Panc1 (cell line): ENCODE results near the gene CACNA2D4. TPM values are rescaled to one million over a fixed set of nuclear protein-coding genes. Genes with fewer than 3 reads are reported as not detected.

Experiments used
- ATAC-seq: fragments of 200-7000 bp; cut with Tn5 transposase; 2 replicates; pipeline ENCODE4 v1.9.1; 2020; ENCODE audit warnings: mild to moderate bottlenecking, moderate library complexity
- BruUV-seq: library from RNA; stranded (reverse); fragments of 400-500 nt; replicated peaks from 2 replicates; lab custom pipeline; 2021; lab: Mats Ljungman, UMichigan
- CTCF ChIA-PET: fragments of 300-600 bp; sonication (Branson Sonifier 250); formaldehyde crosslinking; loops from one replicate; lab custom pipeline; 2022; ENCODE audit warnings: antibody characterized with exemption; lab: Charles Lee
- POLR2A ChIA-PET: fragments of 300-600 bp; sonication (Branson Sonifier 250); formaldehyde crosslinking; loops from one replicate; lab custom pipeline; 2022; ENCODE audit warnings: antibody characterized with exemption; lab: Charles Lee
- DNase-seq: peaks from one replicate; pipeline ENCODE4 v3.0.0-alpha.2; 2010; ENCODE audit warnings: low read depth, low spot score
- H3K27ac ChIP-seq: 2 replicates; pipeline ENCODE4 v1.5.1; 2011; ENCODE audit warnings: mild to moderate bottlenecking, low read length, inconsistent platforms
- H3K27me3 ChIP-seq: fragments of 200-500 bp; sonication (Bioruptor generic); 2 replicates; pipeline ENCODE4 v1.6.0; 2014; ENCODE audit warnings: low read length, inconsistent platforms; ENCODE audit not compliant: control insufficient read depth, insufficient read depth
- H3K36me3 ChIP-seq: fragments of 200-500 bp; sonication (Bioruptor generic); 2 replicates; pipeline ENCODE4 v1.5.1; 2014; ENCODE audit warnings: inconsistent platforms, mild to moderate bottlenecking, low read length, moderate library complexity; ENCODE audit not compliant: control insufficient read depth, insufficient read depth
- H3K4me1 ChIP-seq: 2 replicates; pipeline ENCODE4 v1.5.1; 2011; ENCODE audit warnings: inconsistent platforms, mild to moderate bottlenecking, low read length, moderate library complexity; ENCODE audit not compliant: control insufficient read depth, insufficient read depth
- H3K4me3 ChIP-seq, 2 experiments: 2 replicates each; pipeline ENCODE4 v1.5.1; 2011 to 2012; ENCODE audit warnings: low read depth in 2 of 2, low read length in 2 of 2, mild to moderate bottlenecking in 2 of 2, inconsistent platforms in 1 of 2, moderate library complexity in 1 of 2
- H3K9me3 ChIP-seq: fragments of 200-500 bp; sonication (Bioruptor generic); 2 replicates; pipeline ENCODE4 v1.5.1; 2014; ENCODE audit warnings: low read depth, mild to moderate bottlenecking, inconsistent platforms, low read length, moderate library complexity; ENCODE audit not compliant: control insufficient read depth, insufficient read depth
- POLR2AphosphoS5 ChIP-seq: IDR thresholded peaks from 2 replicates; pipeline ENCODE4 v1.6.1; 2012; ENCODE audit warnings: mild to moderate bottlenecking, low read depth, low read length, moderate library complexity
- SIN3A ChIP-seq: IDR thresholded peaks from 2 replicates; pipeline ENCODE4 v1.6.1; 2012; ENCODE audit warnings: low read depth, mild to moderate bottlenecking, low read length, moderate library complexity, borderline replicate concordance; ENCODE audit not compliant: insufficient read depth
- TCF7L2 ChIP-seq: IDR thresholded peaks from 2 replicates; pipeline ENCODE4 v1.6.1; 2011; ENCODE audit warnings: mild to moderate bottlenecking, low read depth, low read length, inconsistent platforms
- in situ Hi-C: cut with HindIII; loops from 2 replicates; pipeline ENCODE4 v1.10.0; 2016; ENCODE audit warnings: low sequenced_read_pairs, low pct_unique_long_range_greater_than_20kb
- intact Hi-C: fragments of 100-400 bp; cut with micrococcal nuclease; formaldehyde crosslinking; loops from one replicate; pipeline ENCODE4 v1.10.0; 2022; ENCODE audit not compliant: unreplicated experiment
- total RNA-seq: library from RNA; stranded (reverse); gene quantifications from one replicate; pipeline ENCODE4 v1.2.1, GENCODE V29; 2021; ENCODE audit not compliant: unreplicated experiment
- TF ChIP-seq, protein P1 (sequence below), 2 experiments: IDR thresholded peaks; 2 replicates each; pipeline ENCODE4 v1.6.1; 2011 to 2012; ENCODE audit warnings: low read depth in 2 of 2, control low read depth in 1 of 2, low read length in 1 of 2, mild to moderate bottlenecking in 1 of 2, moderate library complexity in 1 of 2; ENCODE audit not compliant: insufficient read depth in 1 of 2
- TF ChIP-seq, protein P2 (sequence below): fragments of 450-650 bp; IDR thresholded peaks from 2 replicates; pipeline ENCODE4 v1.5.1; 2017; ENCODE audit warnings: mild to moderate bottlenecking

CACNA2D4 gene
- total RNA-seq, 1 experiment from 2014 or later: 0.15 TPM

DNA sequence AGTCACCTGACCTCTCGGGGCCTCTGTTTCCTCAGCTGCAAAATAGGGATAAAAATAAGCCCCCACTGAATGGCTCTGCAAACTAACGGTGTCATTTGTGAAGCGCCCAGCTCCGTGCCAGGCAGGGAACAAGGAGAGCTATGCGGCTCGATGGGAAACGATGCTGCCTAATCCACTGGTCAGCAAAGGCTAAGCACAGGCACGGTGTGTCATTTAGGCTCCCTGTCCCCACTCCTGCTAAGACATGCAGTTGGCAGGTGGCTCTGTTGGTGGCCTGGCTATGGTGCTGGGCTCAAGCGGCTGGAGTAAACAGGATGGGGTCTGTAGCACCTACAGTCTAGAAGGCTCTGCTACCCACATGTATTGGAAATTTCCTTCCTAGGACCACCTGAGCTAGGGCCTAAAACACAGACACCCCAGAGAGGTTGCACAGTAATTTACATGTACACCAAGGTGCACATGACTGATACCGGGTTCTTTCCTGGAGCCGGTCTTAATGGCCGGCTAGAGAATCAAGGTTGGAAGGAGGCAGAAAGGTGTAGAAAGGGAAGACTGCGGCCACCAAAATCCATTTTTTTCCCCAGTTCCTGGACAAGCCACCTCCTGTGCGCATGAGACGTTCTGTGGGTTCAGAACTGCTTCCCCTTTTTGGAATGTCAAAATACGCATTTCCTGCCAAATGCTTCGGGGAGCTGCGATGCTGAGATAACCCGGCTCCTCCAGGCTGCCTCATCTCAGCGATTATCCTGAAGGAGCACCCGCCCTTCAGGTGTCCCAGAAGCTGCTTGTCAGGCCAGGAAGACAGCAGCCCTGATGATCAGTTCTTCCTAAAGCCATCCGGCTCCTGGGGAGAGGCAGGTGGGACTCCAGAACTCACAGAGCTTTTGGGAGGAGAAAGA, 1.0 kb downstream of the CACNA2D4 start:
- Histone ChIP-seq H3K4me3 (no peak overlapping the region), H3K4me1 (no peaks in the 10 kb centered on the region), H3K27me3 (no peaks in the 10 kb centered on the region), H3K27ac (no peak overlapping the region), H3K36me3 (no peaks in the 10 kb centered on the region), H3K9me3 (no peaks in the 10 kb centered on the region)
- intact Hi-C loops: no loop called here
- no peak for TF ChIP-seq SIN3A
- TF ChIP-seq, protein P1, sequence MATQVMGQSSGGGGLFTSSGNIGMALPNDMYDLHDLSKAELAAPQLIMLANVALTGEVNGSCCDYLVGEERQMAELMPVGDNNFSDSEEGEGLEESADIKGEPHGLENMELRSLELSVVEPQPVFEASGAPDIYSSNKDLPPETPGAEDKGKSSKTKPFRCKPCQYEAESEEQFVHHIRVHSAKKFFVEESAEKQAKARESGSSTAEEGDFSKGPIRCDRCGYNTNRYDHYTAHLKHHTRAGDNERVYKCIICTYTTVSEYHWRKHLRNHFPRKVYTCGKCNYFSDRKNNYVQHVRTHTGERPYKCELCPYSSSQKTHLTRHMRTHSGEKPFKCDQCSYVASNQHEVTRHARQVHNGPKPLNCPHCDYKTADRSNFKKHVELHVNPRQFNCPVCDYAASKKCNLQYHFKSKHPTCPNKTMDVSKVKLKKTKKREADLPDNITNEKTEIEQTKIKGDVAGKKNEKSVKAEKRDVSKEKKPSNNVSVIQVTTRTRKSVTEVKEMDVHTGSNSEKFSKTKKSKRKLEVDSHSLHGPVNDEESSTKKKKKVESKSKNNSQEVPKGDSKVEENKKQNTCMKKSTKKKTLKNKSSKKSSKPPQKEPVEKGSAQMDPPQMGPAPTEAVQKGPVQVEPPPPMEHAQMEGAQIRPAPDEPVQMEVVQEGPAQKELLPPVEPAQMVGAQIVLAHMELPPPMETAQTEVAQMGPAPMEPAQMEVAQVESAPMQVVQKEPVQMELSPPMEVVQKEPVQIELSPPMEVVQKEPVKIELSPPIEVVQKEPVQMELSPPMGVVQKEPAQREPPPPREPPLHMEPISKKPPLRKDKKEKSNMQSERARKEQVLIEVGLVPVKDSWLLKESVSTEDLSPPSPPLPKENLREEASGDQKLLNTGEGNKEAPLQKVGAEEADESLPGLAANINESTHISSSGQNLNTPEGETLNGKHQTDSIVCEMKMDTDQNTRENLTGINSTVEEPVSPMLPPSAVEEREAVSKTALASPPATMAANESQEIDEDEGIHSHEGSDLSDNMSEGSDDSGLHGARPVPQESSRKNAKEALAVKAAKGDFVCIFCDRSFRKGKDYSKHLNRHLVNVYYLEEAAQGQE (IDR thresholded peaks at IDR 0.05; ENCODE audit: insufficient read depth in 1 of 2, low read depth in 2 of 2, low read length in 1 of 2): no peak
- no peak for TF ChIP-seq TCF7L2
- TF ChIP-seq, protein P2, sequence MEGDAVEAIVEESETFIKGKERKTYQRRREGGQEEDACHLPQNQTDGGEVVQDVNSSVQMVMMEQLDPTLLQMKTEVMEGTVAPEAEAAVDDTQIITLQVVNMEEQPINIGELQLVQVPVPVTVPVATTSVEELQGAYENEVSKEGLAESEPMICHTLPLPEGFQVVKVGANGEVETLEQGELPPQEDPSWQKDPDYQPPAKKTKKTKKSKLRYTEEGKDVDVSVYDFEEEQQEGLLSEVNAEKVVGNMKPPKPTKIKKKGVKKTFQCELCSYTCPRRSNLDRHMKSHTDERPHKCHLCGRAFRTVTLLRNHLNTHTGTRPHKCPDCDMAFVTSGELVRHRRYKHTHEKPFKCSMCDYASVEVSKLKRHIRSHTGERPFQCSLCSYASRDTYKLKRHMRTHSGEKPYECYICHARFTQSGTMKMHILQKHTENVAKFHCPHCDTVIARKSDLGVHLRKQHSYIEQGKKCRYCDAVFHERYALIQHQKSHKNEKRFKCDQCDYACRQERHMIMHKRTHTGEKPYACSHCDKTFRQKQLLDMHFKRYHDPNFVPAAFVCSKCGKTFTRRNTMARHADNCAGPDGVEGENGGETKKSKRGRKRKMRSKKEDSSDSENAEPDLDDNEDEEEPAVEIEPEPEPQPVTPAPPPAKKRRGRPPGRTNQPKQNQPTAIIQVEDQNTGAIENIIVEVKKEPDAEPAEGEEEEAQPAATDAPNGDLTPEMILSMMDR: no peak
- no peak for TF ChIP-seq POLR2AphosphoS5
- POLR2A ChIA-PET: no interaction called here
- no TSS peak for BruUV-seq
- DNase-seq (no peak), ATAC-seq (no peak)
- in situ Hi-C loops: no loop called here
- CTCF ChIA-PET: no interaction called here

DNA sequence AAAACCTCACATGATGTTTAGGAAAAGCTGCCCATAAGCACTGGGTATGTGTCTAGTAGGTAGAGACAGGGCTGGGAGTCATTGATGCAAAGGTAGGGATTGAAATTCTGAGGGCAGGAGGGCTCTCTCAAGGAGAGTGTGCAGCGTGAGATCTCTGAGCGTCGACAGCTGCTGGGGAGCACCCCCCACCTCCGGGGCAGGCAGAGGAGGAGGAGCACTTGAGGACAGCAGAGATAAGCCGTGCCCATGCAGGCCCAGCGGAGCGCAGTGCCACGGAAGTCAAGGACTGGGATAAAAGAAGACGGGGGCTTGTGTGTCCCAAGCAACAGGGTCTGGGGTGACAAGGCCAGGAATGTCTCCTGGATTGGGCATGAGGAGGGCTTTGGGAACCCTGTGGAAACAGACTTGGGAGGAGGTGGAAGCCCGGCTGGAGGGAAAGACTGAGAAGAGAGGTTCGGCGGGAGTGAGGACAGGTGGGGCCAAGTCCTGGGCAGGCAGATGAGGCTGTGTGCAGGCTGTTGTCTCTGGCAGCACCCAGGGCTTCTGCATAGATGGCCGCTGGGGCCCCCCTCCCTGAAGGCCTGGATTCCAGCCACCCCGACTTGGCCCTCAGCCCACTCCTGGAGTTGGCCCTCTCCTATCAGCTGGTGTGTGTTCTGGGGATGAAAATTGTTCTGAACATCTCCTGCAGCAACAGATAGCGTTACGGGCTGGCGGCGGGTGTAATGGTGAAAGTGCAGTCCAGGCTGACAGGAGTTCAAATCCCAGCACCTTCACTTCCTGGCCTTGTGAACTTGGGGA, 1.9 kb downstream of the CACNA2D4 start:
- Histone ChIP-seq H3K27me3 (no peaks in the 10 kb centered on the region), H3K4me1 (no peaks in the 10 kb centered on the region), H3K9me3 (no peaks in the 10 kb centered on the region), H3K4me3 (no peak overlapping the region), H3K36me3 (no peaks in the 10 kb centered on the region), H3K27ac (no peak overlapping the region)
- ATAC-seq (no peak), DNase-seq (no peak)
- in situ Hi-C loops (no loop called here), intact Hi-C loops (no loop called here)
- CTCF ChIA-PET: no interaction called here
- POLR2A ChIA-PET: no interaction called here
- TF ChIP-seq, protein P1 (IDR thresholded peaks at IDR 0.05; ENCODE audit: insufficient read depth in 1 of 2, low read depth in 2 of 2, low read length in 1 of 2): no peak
- TF ChIP-seq, protein P2: no peak
- no peak for TF ChIP-seq SIN3A
- no peak for TF ChIP-seq POLR2AphosphoS5
- TF ChIP-seq TCF7L2: no peak
- BruUV-seq: no TSS peak
